Astrocyte (in vitro differentiated cells and primary cell): ENCODE measurements around the gene C1QTNF12.

ENCODE experiments used
- EZH2 ChIP-seq: IDR thresholded peaks from 2 replicates; pipeline ENCODE4 v1.6.1; 2012; ENCODE audit warnings: mild to moderate bottlenecking, low read length, inconsistent platforms; ENCODE audit not compliant: insufficient read depth
- TF ChIP-seq, protein P1 (sequence below): IDR thresholded peaks from 2 replicates; pipeline ENCODE4 v1.5.1; 2011; ENCODE audit warnings: low read depth, mild to moderate bottlenecking, inconsistent platforms, low read length, moderate library complexity; ENCODE audit not compliant: insufficient read depth

- TF ChIP-seq, protein P1, sequence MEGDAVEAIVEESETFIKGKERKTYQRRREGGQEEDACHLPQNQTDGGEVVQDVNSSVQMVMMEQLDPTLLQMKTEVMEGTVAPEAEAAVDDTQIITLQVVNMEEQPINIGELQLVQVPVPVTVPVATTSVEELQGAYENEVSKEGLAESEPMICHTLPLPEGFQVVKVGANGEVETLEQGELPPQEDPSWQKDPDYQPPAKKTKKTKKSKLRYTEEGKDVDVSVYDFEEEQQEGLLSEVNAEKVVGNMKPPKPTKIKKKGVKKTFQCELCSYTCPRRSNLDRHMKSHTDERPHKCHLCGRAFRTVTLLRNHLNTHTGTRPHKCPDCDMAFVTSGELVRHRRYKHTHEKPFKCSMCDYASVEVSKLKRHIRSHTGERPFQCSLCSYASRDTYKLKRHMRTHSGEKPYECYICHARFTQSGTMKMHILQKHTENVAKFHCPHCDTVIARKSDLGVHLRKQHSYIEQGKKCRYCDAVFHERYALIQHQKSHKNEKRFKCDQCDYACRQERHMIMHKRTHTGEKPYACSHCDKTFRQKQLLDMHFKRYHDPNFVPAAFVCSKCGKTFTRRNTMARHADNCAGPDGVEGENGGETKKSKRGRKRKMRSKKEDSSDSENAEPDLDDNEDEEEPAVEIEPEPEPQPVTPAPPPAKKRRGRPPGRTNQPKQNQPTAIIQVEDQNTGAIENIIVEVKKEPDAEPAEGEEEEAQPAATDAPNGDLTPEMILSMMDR = no peak
- TF ChIP-seq EZH2 = peak; percentile 64
Measured at GRCh38 chr1:1246577-1247340, at the start of gene C1QTNF12.
